ENCODE data around the gene SAMD11. TPM values are rescaled to one million over a fixed set of nuclear protein-coding genes. Genes with fewer than 3 reads are reported as not detected.

The SAMD11 gene
- polyA plus RNA-seq, 2 of the 4 experiments (the other 2 are of a cell fraction) = 22.4 to 52.8 TPM

GRCh38 chr1:918353-918752, 5.4 kb upstream of the SAMD11 start:
- CTCF ChIA-PET = interaction anchor here (5.0 to 5.4 kb wide), 2 partner anchors 13 to 22 kb away, joined by 33 to 47 read pairs; no protein-coding TSS in a partner anchor
- no peak for ATAC-seq
- no peak overlapping the region for H3K4me2 ChIP-seq
- no peaks in the 10 kb centered on the region for H3K9me3 ChIP-seq
- DNase-seq (ENCODE audit: low read depth in 1 of 2, low spot score in 1 of 2) = no peak
- POLR2A ChIA-PET = no interaction called here
- H3K4me3 ChIP-seq = no peak overlapping the region
- peaks cover 45% of the 10 kb centered on the region for H3K4me1 ChIP-seq
- FAIRE-seq = no peak
- 71% methylated on average over 3 of the region's 15 CpGs for WGBS (ENCODE audit: missing lambda C conversion rate)
- TF ChIP-seq HOXB5 (CRISPR knock-in tag; IDR thresholded peaks at IDR 0.05) (no peak), RAD21 (conservative IDR thresholded peaks at IDR 0.05 in 1 of 2, IDR thresholded peaks at IDR 0.05 in 1 of 2) (no peak), MAFK (IDR thresholded peaks at IDR 0.05; ENCODE audit: partially characterized antibody) (no peak), BHLHE40 (IDR thresholded peaks at IDR 0.05; ENCODE audit: low read depth, low read length) (no peak), CTCF (IDR thresholded peaks at IDR 0.05) (no peak)
- peak overlapping the region in 1 of 2 experiments; percentile 52; a peak in 2 of 6 replicates for H3K27ac ChIP-seq

GRCh38 chr1:918843-919242, 4.9 kb upstream of the SAMD11 start:
- peak overlapping the region in 1 of 2 experiments; percentile 21; a peak in 1 of 6 replicates for H3K27ac ChIP-seq
- WGBS (ENCODE audit: missing lambda C conversion rate) = 84% methylated on average over 4 of the region's 6 CpGs
- ChIA-PET POLR2A (no interaction called here), CTCF (interaction anchor here (5.0 to 5.4 kb wide), 2 partner anchors 14 to 21 kb away, joined by 33 to 47 read pairs; no protein-coding TSS in a partner anchor)
- TF ChIP-seq ATOH8 (CRISPR knock-in tag; IDR thresholded peaks at IDR 0.05; ENCODE audit: low read depth) = no peak
- TF ChIP-seq PBX3 (IDR thresholded peaks at IDR 0.05) = peak; percentile 65; the same call in 1 of the 2 replicates
- peak; percentile 6; the same call in 1 of the 2 replicates for TF ChIP-seq POLR2A (IDR thresholded peaks at IDR 0.05; ENCODE audit: low read length)
- DNase-seq (ENCODE audit: low read depth in 1 of 2, low spot score in 1 of 2) (no peak), ATAC-seq (no peak), FAIRE-seq (no peak)
- no peak overlapping the region for H3K4me3 ChIP-seq
- no peak overlapping the region for H3K4me2 ChIP-seq
- peaks cover 45% of the 10 kb centered on the region for H3K4me1 ChIP-seq
- H3K9me3 ChIP-seq = no peaks in the 10 kb centered on the region

GRCh38 chr1:919271-919872, 4.4 kb upstream of the SAMD11 start:
- H3K4me3 ChIP-seq = no peak overlapping the region
- H3K4me1 ChIP-seq = peaks cover 45% of the 10 kb centered on the region
- POLR2A ChIA-PET = no interaction called here
- FAIRE-seq (no peak), ATAC-seq (no peak), DNase-seq (ENCODE audit: low read depth in 1 of 2, low spot score in 1 of 2) (no peak)
- H3K4me2 ChIP-seq = no peak overlapping the region
- H3K27ac ChIP-seq = no peak overlapping the region; a peak in 1 of 6 replicates
- no peak for TF ChIP-seq EP300 (IDR thresholded peaks at IDR 0.05)
- no peak for TF ChIP-seq GATA3 (IDR thresholded peaks at IDR 0.05; ENCODE audit: borderline replicate concordance)
- TF ChIP-seq CTCF (IDR thresholded peaks at IDR 0.05) = peak; percentile 7; the same call in 1 of the 3 replicates
- CTCF ChIA-PET = interaction anchor here (1.6 to 5.4 kb wide), 4 partner anchors 7 to 21 kb away, joined by 4 to 47 read pairs (median 20); no protein-coding TSS in a partner anchor
- H3K9me3 ChIP-seq = no peaks in the 10 kb centered on the region
- WGBS (ENCODE audit: missing lambda C conversion rate) = 93% methylated on average over 16 of the region's 29 CpGs

GRCh38 chr1:920010-920409, 3.7 kb upstream of the SAMD11 start:
- ChIA-PET POLR2A (interaction anchor here (1.0 kb wide), 1 partner anchor 23 kb away, joined by 3 read pairs; no protein-coding TSS in a partner anchor), CTCF (interaction anchor here (1.6 to 5.4 kb wide), 4 partner anchors 8 to 20 kb away, joined by 4 to 47 read pairs (median 20); no protein-coding TSS in a partner anchor)
- H3K4me2 ChIP-seq = peak overlapping the region; percentile 87
- TF ChIP-seq POLR2A (IDR thresholded peaks at IDR 0.05; ENCODE audit: low read length) = peak; percentile 35
- TF ChIP-seq FOSL2 (IDR thresholded peaks at IDR 0.05) = no peak
- TF ChIP-seq FOSL2 (CRISPR knock-in tag; IDR thresholded peaks at IDR 0.05) = no peak
- no peak for ATAC-seq
- no peak for DNase-seq (ENCODE audit: low read depth in 1 of 2, low spot score in 1 of 2)
- H3K4me3 ChIP-seq = no peak overlapping the region
- peak overlapping the region in 1 of 2 experiments; percentile 97; a peak in 4 of 6 replicates for H3K27ac ChIP-seq
- no peaks in the 10 kb centered on the region for H3K9me3 ChIP-seq
- 82% methylated on average over 23 of the region's 23 CpGs for WGBS (ENCODE audit: missing lambda C conversion rate)
- H3K4me1 ChIP-seq = peaks cover 45% of the 10 kb centered on the region
- FAIRE-seq = no peak
